ENCODE measurements around the gene EDC4. TPM values are rescaled to one million over a fixed set of nuclear protein-coding genes. Genes with fewer than 3 reads are reported as not detected.

EDC4 gene
- total and polyA plus RNA-seq, 2 of the 13 experiments (the other 11 are each of a cell fraction or from before 2014, with no cell fraction given), result 51.4 to 59.1 TPM

DNA sequence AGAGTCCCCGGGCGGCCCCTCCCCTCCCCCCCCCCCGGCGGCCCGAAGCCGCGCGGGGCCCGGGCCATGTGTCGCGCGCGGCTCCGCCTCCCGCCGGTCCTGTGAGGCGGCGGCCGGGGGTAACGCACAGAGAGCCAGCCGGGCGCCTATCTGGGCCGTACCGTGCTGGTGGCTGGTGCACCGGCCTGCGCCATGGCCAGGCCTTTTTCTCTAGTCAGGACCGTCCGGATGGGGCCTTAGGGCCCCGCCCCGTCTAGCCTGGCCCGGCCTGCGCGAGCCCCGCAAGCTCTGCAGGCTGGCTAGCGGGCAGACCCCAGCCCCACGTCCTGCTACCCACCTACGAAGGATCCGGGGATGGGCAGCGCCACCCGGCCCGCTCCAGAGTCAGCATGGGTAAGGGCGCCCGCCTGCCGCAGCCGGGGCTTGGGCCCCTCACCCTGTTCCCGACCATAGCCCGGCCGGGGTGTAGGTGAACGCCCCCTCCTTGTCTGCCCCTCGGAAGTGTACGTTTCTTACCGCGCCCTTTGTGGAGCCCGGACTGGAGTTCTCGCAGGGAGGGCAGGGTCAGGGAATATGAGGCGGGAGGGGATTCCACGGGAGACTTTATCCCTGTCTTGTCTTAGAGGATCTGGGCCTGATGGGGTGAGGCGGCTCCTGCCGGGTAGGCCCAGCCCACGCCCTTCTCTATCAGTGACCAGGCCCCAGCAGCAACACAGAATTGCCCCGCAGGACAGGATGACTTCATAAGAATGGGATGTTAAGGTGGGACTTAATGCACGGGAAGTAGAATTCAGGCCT, 25.6 kb upstream of the EDC4 start, which contains the start of gene CENPT (continued):
- TF ChIP-seq SP140L (CRISPR knock-in tag; IDR thresholded peaks at IDR 0.05; ENCODE audit: borderline replicate concordance) (no peak), ZNF18 (CRISPR knock-in tag; IDR thresholded peaks at IDR 0.05; ENCODE audit: insufficient replicate concordance) (no peak), ZNF652 (CRISPR knock-in tag; IDR thresholded peaks at IDR 0.05; ENCODE audit: borderline replicate concordance, low read depth) (no peak), AHDC1 (CRISPR knock-in tag; IDR thresholded peaks at IDR 0.05; ENCODE audit: borderline replicate concordance) (no peak), ATF2 (CRISPR knock-in tag; IDR thresholded peaks at IDR 0.05) (no peak; the same call in 1 of the 2 replicates), BCL6 (CRISPR knock-in tag; IDR thresholded peaks at IDR 0.05) (no peak), RELA (CRISPR knock-in tag; IDR thresholded peaks at IDR 0.05) (no peak), HOXA3 (CRISPR knock-in tag; IDR thresholded peaks at IDR 0.05) (no peak), ZSCAN25 (CRISPR knock-in tag; IDR thresholded peaks at IDR 0.05) (no peak), ZNF326 (CRISPR knock-in tag; IDR thresholded peaks at IDR 0.05; ENCODE audit: borderline replicate concordance) (no peak), FOXJ3 (CRISPR knock-in tag; IDR thresholded peaks at IDR 0.05; ENCODE audit: borderline replicate concordance) (no peak), IKZF1 (IDR thresholded peaks at IDR 0.05) (no peak), SIN3A (IDR thresholded peaks at IDR 0.05; ENCODE audit: borderline replicate concordance, low read depth, low read length) (peak; percentile 10; the same call in 1 of the 2 replicates)
- TF ChIP-seq, protein P1, sequence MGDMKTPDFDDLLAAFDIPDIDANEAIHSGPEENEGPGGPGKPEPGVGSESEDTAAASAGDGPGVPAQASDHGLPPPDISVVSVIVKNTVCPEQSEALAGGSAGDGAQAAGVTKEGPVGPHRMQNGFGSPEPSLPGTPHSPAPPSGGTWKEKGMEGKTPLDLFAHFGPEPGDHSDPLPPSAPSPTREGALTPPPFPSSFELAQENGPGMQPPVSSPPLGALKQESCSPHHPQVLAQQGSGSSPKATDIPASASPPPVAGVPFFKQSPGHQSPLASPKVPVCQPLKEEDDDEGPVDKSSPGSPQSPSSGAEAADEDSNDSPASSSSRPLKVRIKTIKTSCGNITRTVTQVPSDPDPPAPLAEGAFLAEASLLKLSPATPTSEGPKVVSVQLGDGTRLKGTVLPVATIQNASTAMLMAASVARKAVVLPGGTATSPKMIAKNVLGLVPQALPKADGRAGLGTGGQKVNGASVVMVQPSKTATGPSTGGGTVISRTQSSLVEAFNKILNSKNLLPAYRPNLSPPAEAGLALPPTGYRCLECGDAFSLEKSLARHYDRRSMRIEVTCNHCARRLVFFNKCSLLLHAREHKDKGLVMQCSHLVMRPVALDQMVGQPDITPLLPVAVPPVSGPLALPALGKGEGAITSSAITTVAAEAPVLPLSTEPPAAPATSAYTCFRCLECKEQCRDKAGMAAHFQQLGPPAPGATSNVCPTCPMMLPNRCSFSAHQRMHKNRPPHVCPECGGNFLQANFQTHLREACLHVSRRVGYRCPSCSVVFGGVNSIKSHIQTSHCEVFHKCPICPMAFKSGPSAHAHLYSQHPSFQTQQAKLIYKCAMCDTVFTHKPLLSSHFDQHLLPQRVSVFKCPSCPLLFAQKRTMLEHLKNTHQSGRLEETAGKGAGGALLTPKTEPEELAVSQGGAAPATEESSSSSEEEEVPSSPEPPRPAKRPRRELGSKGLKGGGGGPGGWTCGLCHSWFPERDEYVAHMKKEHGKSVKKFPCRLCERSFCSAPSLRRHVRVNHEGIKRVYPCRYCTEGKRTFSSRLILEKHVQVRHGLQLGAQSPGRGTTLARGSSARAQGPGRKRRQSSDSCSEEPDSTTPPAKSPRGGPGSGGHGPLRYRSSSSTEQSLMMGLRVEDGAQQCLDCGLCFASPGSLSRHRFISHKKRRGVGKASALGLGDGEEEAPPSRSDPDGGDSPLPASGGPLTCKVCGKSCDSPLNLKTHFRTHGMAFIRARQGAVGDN (CRISPR knock-in tag; IDR thresholded peaks at IDR 0.05), result no peak; the same call in 1 of the 2 replicates
- TF ChIP-seq, protein P2, sequence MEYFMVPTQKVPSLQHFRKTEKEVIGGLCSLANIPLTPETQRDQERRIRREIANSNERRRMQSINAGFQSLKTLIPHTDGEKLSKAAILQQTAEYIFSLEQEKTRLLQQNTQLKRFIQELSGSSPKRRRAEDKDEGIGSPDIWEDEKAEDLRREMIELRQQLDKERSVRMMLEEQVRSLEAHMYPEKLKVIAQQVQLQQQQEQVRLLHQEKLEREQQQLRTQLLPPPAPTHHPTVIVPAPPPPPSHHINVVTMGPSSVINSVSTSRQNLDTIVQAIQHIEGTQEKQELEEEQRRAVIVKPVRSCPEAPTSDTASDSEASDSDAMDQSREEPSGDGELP (IDR thresholded peaks at IDR 0.05; ENCODE audit: borderline replicate concordance, low read depth), result no peak
